Body of pancreas (tissue), 4 donors: ENCODE measurements around the gene KLHL13.

Experiments used
- CTCF ChIP-seq, 7 experiments: fragments of 450-650 bp in 4 of 7; fragments of 200-600 bp in 3 of 7; sonication (generic) in 3 of 7; IDR thresholded peaks; one replicate each; pipeline ENCODE4 v1.5.1; 2016 to 2019; ENCODE audit warnings: antibody characterized with exemption in 7 of 7
- POLR2A ChIP-seq, 3 donors: fragments of 450-650 bp; IDR thresholded peaks; one replicate each; pipeline ENCODE4 v1.6.1; 2016; ENCODE audit warnings: antibody characterized with exemption in 3 of 3, mild to moderate bottlenecking in 2 of 3

- TF ChIP-seq CTCF (IDR thresholded peaks at IDR 0.05): no peak
- TF ChIP-seq POLR2A (IDR thresholded peaks at IDR 0.05): no peak
Measured at GRCh38 chrX:118000518-118000917, 116.1 kb downstream of the KLHL13 start.
